Duodenal mucosa (tissue), 2 donors: ENCODE measurements around the gene RNF182.
"Not testable (repeated sequence)": the region's sequence is repeated elsewhere in the genome, so short reads cannot be mapped to it uniquely, and the experiment has no call there.

Experiments used
- H3K27ac ChIP-seq: one replicate; pipeline ENCODE4 v1.7.0; 2013; ENCODE audit warnings: low read depth, low read length
- H3K27me3 ChIP-seq, 2 donors: one replicate each; pipeline ENCODE4 v1.7.0; 2013; ENCODE audit warnings: low read length in 2 of 2, control low read depth in 1 of 2; ENCODE audit not compliant: insufficient read depth in 2 of 2, control insufficient read depth in 1 of 2
- H3K36me3 ChIP-seq, 2 donors: one replicate each; pipeline ENCODE4 v1.7.0; 2013; ENCODE audit warnings: low read length in 2 of 2, control low read depth in 1 of 2; ENCODE audit not compliant: insufficient read depth in 2 of 2, control insufficient read depth in 1 of 2
- H3K4me1 ChIP-seq, 2 donors: one replicate each; pipeline ENCODE4 v1.7.0; 2013; ENCODE audit warnings: low read length in 2 of 2, control low read depth in 1 of 2; ENCODE audit not compliant: insufficient read depth in 2 of 2, control insufficient read depth in 1 of 2
- H3K4me3 ChIP-seq, 2 donors: one replicate each; pipeline ENCODE4 v1.7.0; 2013; ENCODE audit warnings: low read length in 2 of 2, low read depth in 1 of 2
- H3K9ac ChIP-seq, 2 donors: one replicate each; pipeline ENCODE4 v1.7.0; 2013; ENCODE audit warnings: low read length in 2 of 2, low read depth in 1 of 2
- H3K9me3 ChIP-seq, 2 donors: one replicate each; pipeline ENCODE4 v1.7.0; 2013; ENCODE audit warnings: low read length in 2 of 2, control low read depth in 1 of 2; ENCODE audit not compliant: control insufficient read depth in 1 of 2

The RNF182 gene, protein sequence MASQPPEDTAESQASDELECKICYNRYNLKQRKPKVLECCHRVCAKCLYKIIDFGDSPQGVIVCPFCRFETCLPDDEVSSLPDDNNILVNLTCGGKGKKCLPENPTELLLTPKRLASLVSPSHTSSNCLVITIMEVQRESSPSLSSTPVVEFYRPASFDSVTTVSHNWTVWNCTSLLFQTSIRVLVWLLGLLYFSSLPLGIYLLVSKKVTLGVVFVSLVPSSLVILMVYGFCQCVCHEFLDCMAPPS

DNA sequence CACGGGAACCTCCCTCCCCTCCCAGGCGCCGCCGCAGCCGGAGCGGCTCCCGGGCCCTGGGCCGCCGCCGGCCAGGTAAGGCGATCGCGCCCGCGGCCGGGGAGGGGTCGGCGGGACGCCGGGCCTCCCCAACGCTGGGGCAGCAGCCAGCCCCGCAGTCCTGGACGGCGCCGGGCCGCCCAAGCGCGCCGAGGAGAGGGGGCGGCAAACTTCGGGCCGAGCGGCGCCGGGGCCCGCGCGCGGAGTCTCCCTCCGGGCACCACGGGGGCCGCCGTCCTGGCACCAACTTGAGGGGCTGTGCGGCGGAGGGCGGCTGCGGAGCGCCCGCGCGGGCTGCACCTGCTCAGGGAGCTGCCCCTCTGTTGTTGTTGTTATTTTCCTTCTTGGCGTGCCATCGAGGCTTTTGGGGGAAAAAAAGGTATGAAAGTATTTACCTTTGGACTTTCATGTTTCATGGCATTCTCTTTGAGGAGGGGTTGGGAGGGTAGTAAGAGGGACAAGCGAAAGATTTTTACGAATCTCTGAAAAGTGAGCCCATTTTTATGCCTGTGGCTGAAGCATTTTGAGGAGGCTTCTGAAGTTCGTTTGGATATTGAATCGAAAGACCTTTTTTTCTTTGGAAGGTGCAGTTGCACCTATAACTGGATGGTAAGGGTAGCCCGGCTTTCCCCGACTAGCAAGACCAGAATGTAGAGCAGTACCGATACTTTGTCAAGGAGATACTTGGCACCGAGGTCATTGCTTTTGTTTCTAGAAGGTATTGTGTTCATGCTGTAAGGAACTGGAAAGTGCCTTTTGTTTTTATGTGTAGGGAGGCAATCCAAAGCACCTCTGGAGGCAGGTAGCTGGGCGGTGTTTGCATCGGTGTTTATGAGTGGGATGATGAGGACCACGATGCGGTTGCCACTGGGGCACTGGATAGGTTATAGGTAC lies at the start of gene RNF182:
Gene RNF182, plus strand, starts transcription at position 4 of the 933 bp plus-strand sequence. CDS start 52,168 bp downstream, outside the sequence.
- H3K9me3 ChIP-seq, result no peaks in the 10 kb centered on the region
- no peaks in the 10 kb centered on the region for H3K36me3 ChIP-seq
- H3K4me1 ChIP-seq, result peaks cover 5 to 14% of the 10 kb centered on the region in 2 donors
- no peak within 1 kb of the TSS for H3K27ac ChIP-seq
- peaks cover 50 to 67% of the 10 kb centered on the region in 2 donors for H3K27me3 ChIP-seq
- peak within 1 kb of the TSS; percentile 9 to 10 for H3K9ac ChIP-seq
- peak within 1 kb of the TSS; percentile 50 to 58 for H3K4me3 ChIP-seq

- Histone ChIP-seq H3K9ac (no peak overlapping the region), H3K4me3 (no peak overlapping the region), H3K9me3 (no peaks in the 10 kb centered on the region), H3K27ac (no peak overlapping the region), H3K27me3 (no peaks in the 10 kb centered on the region), H3K36me3 (no peaks in the 10 kb centered on the region), H3K4me1 (peaks cover 20% of the 10 kb centered on the region in 2 donors)
These were observed 47.7 kb upstream of the RNF182 start for GRCh38 chr6:13877051-13877450.

- H3K9ac ChIP-seq, H3K4me3 ChIP-seq, H3K4me1 ChIP-seq, H3K36me3 ChIP-seq, H3K9me3 ChIP-seq, H3K27ac ChIP-seq, H3K27me3 ChIP-seq: not testable (repeated sequence)
These were observed 44.6 kb upstream of the RNF182 start for GRCh38 chr6:13880061-13880663.

DNA sequence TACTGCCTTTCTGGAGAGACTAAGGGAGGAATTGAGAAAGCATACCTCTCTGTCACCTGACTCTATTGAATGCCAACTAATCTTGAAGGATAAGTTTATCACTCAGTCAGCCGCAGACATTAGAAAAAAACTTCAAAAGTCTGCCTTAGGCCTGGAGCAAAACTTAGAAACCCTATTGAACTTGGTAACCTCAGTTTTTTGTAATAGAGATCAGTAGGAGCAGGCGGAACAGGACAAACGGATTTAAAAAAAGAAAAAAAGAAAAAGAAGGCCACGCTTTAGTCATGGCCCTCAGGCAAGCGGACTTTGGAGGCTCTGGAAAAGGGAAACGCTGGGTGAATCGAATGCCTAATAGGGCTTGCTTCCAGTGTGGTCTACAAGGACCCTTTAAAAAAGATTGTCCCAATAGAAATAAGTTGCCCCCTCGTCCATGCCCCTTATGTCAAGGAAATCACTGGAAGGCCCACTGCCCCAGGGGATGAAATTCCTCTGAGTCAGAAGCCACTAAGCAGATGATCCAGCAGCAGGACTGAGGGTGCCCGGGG lies 43.1 kb upstream of the RNF182 start:
- no peaks in the 10 kb centered on the region for H3K4me1 ChIP-seq
- no peak overlapping the region for H3K9ac ChIP-seq
- no peak overlapping the region for H3K4me3 ChIP-seq
- H3K27ac ChIP-seq, result no peak overlapping the region
- no peaks in the 10 kb centered on the region for H3K36me3 ChIP-seq
- H3K9me3 ChIP-seq, result no peaks in the 10 kb centered on the region
- no peaks in the 10 kb centered on the region for H3K27me3 ChIP-seq

GRCh38 chr6:13883966-13884365 lies 40.8 kb upstream of the RNF182 start:
- H3K27ac ChIP-seq, result no peak overlapping the region
- no peaks in the 10 kb centered on the region for H3K4me1 ChIP-seq
- H3K27me3 ChIP-seq, result no peaks in the 10 kb centered on the region
- H3K9ac ChIP-seq, result no peak overlapping the region
- no peaks in the 10 kb centered on the region for H3K9me3 ChIP-seq
- H3K4me3 ChIP-seq, result no peak overlapping the region
- no peaks in the 10 kb centered on the region for H3K36me3 ChIP-seq

GRCh38 chr6:13884397-13884796 lies 40.4 kb upstream of the RNF182 start:
- Histone ChIP-seq H3K4me1 (no peaks in the 10 kb centered on the region), H3K9me3 (no peaks in the 10 kb centered on the region), H3K27ac (no peak overlapping the region), H3K9ac (no peak overlapping the region), H3K4me3 (no peak overlapping the region), H3K27me3 (no peaks in the 10 kb centered on the region), H3K36me3 (no peaks in the 10 kb centered on the region)

DNA sequence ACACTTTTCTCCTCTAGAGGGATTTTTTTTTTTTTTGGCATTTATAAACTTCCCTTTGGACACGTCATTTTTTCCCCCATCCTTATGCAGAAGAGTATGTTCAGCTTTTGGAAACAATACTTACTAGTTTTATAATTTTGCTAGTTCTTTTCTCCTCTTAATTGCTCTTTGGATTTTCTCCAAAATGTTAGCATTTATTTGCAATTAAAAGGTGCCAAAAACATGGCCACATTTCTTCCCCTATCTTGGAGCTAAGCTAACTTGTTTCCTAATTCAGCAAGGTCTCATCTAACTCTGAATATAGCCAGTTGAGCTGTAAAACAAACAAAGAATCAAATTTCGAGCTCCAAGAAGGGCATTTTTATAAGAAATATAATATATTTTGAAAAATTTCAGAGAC lies 39.2 kb upstream of the RNF182 start:
- H3K36me3 ChIP-seq, result no peaks in the 10 kb centered on the region
- H3K9ac ChIP-seq, result no peak overlapping the region
- H3K27me3 ChIP-seq, result no peaks in the 10 kb centered on the region
- no peak overlapping the region for H3K4me3 ChIP-seq
- no peaks in the 10 kb centered on the region for H3K9me3 ChIP-seq
- H3K27ac ChIP-seq, result no peak overlapping the region
- no peaks in the 10 kb centered on the region for H3K4me1 ChIP-seq

- H3K27ac ChIP-seq, result no peak overlapping the region
- no peak overlapping the region for H3K9ac ChIP-seq
- H3K9me3 ChIP-seq, result no peaks in the 10 kb centered on the region
- no peaks in the 10 kb centered on the region for H3K36me3 ChIP-seq
- no peaks in the 10 kb centered on the region for H3K4me1 ChIP-seq
- H3K27me3 ChIP-seq, result no peaks in the 10 kb centered on the region
- H3K4me3 ChIP-seq, result no peak overlapping the region
These were observed 37.8 kb upstream of the RNF182 start for GRCh38 chr6:13886949-13887348.

DNA sequence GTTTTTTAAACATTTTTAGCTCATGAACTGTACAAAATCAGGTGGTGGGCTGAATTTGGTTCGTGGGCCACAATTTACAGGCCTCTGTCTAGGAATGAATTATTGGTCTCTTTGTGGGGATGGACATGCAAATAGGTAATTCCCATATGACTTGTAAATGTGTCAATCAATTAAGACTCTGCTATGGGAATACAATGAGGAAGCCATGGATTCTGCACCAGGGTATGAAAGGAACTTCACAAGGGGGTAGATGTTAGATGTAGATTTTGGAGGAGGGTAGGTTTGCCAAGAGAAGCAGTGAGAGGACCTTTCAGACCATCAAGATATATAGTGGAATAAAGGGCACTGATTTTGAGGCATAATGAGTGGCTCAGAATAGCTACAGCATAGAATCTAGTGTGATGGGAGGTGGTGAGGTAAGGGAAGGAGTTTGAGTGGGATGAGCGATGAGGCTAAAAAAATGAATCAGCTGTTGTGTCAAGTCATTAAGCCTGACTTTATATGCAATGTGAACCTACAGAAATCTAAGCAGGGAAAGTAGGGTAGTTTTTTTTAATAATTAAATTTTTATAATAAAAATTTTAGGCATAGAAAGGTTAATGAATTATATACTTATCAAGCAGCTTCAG lies 32.6 kb upstream of the RNF182 start:
- Histone ChIP-seq H3K4me1 (no peaks in the 10 kb centered on the region), H3K27ac (no peak overlapping the region), H3K4me3 (no peak overlapping the region), H3K9ac (no peak overlapping the region), H3K27me3 (no peaks in the 10 kb centered on the region), H3K36me3 (no peaks in the 10 kb centered on the region), H3K9me3 (no peaks in the 10 kb centered on the region)
